GM18517 (cell line): ENCODE data around the gene SVOPL.
"Not testable (repeated sequence)": the region's sequence is repeated elsewhere in the genome, so short reads cannot be mapped to it uniquely, and the experiment has no call there.

Experiments used
- ATAC-seq: cut with Tn5 transposase; IDR thresholded peaks from one replicate; pipeline ENCODE4 v1.9.1; 2021; ENCODE audit warnings: mild to moderate bottlenecking, moderate library complexity; ENCODE audit not compliant: unreplicated experiment

Gene SVOPL

DNA sequence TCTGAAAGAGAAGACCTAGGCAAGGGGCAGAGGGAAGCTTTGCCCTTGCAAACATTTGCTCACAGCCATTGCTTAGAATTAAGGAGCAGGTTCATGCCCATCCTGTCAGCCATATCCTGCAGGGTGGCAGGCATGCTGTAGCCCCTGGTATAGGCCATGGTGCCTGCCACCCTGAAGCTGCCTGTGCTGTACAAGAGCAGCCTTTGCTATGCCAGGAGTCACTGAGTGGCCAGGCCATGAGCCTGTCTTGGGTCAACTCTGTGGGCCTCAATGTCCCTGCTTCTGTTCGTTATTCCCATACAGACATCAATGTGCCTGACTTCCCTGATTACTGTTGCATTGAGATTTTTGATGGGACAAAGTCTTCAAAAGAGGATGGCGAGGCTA, 368 bp upstream of the SVOPL start:
- ATAC-seq = no peak

DNA sequence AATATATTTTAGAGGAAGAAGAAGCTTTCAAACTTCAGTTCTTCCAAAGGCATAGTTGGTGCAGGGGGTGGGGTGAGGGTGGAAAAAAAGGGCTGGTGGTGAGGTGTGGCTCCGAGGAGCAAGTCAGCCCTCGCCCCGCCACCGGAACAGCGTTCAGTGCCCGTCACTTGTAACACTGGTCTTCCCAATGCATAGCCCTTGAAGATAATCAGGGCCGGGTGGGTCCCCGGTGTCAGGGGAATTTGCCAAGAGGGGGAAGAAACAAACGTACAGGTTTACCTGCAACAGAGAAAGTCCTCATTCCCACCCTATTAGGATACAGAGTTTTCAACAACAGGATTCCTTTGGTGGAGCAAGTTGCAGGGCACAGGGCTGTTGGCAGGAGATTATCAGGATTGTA, 1.5 kb downstream of the SVOPL start:
- no peak for ATAC-seq

DNA sequence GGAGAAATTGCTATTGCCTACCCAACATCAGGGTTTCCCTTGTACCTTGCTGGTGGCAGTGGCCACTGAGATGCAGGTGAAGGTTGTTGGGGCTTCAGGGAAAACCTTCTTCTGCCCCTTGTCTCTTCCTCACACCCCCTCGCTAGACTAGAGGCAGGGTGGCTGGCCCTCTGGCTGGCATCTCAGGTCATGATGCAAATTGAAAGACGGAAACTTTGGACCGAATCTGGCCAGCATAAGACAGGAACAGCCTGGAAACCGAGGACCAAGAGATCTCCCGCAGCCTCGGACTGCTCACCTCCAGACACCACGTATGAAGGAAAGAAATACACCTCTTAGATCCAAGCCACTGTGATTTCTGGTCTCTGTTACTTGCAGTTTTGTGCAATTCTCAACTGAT, 2.9 kb downstream of the SVOPL start:
- no peak for ATAC-seq

GRCh38 chr7:138697535-138698182, 3.5 kb downstream of the SVOPL start:
- no peak for ATAC-seq

GRCh38 chr7:138695776-138696175, 5.4 kb downstream of the SVOPL start:
- ATAC-seq = not testable (repeated sequence)

DNA sequence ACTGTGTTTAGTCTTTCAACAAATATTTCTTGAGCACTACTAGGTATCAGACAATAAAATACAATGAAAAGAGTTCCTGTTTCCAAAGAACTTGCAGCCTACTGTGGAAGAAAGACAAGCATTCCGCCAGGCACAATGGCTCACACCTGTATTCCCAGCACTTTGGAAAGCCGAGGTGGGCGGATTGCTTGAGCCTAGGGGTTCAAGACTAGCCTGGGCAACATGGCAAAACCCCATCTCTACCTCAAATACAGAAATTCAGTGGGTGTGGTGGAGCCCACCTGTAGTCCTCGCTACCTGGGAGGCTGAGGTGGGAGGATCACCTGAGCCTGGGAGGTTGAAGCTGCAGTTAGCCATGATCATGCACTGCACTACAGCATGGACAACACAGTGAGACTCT, 6.1 kb downstream of the SVOPL start:
- no peak for ATAC-seq

GRCh38 chr7:138691178-138691577, 10.0 kb downstream of the SVOPL start:
- no peak for ATAC-seq

GRCh38 chr7:138690495-138690894, 10.7 kb downstream of the SVOPL start:
- ATAC-seq = no peak

GRCh38 chr7:138688037-138688436, 13.1 kb downstream of the SVOPL start:
- ATAC-seq = not testable (repeated sequence)

GRCh38 chr7:138684340-138684739, 16.8 kb downstream of the SVOPL start:
- ATAC-seq = no peak

DNA sequence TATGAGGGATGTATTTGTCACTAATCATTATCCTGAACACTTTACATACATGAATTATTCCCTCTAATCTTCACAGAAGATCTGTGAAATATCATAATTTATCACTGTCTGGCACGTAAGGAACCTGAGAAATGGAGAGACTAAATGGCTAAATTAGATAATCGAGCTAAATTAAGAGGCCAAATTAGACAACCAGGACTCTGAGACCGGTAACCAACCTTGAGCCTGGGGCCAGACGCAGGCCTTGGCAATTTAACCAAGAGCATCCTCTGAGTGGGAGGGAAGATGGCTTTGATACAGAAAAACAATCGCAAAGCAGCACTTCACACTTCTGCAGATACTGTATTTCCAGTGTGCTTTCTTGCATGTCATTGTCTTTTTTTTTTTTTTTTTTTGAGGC, 21.4 kb downstream of the SVOPL start:
- no peak for ATAC-seq

DNA sequence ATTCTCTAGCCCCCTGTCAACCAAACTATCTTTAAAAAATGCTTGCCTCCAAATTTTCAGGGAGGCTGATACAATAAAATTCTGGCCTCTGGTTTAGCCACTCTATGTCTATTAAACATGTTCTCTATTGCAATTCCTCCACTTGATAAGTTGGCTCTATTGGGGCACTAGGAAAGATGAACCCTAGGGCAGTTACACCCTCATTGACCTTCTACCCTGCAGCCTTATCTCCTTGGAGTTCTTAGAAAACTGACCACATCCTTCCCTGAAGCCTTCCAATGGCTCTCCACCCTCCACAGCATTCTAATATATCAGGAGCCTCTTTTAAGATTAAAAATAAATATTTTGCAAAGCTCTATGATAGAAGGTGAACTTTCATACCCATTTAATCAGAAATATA, 30.6 kb downstream of the SVOPL start:
- no peak for ATAC-seq

GRCh38 chr7:138669364-138669763, 31.8 kb downstream of the SVOPL start:
- ATAC-seq = no peak

DNA sequence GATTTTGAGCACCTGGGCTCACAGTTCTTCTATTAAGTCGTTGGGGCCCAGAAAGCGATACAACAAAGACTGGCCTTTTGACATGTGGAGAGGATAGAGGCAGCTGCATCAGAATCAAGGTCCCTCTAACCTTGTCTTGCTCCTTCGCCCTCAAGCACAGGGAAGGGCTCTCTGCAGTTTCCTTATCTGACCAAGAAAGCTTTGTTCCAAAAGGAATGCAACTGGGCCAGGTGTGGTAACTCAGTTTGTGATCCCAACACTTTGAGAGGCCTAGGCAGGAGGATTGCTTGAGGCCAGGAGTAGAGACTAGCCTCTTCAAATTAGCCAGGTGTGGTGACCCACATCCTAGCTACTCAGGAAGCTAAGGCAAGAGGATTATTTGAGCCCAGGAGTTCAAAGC, 32.2 kb downstream of the SVOPL start:
- no peak for ATAC-seq

DNA sequence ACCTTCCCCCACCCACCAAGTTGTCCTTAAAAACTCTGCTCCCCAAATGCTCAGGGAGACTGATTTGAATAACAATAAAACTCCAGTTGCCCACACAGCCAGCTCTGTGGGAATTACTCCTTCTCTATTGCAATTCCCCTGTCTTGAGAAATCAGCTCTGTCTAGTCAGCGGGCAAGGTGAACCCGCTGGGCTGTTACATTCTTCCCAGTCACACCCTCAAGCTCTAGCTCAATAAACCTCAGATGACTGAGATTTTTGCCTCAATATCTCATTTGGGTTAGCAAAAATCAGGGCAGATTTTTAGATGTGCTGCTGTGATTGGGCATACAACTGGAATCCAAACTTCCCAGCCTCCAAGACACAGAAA, 32.9 kb downstream of the SVOPL start:
- no peak for ATAC-seq

GRCh38 chr7:138667535-138668228, 33.5 kb downstream of the SVOPL start:
- ATAC-seq = no peak

GRCh38 chr7:138666385-138666784, 34.8 kb downstream of the SVOPL start:
- no peak for ATAC-seq

GRCh38 chr7:138665669-138666140, 35.5 kb downstream of the SVOPL start:
- no peak for ATAC-seq

DNA sequence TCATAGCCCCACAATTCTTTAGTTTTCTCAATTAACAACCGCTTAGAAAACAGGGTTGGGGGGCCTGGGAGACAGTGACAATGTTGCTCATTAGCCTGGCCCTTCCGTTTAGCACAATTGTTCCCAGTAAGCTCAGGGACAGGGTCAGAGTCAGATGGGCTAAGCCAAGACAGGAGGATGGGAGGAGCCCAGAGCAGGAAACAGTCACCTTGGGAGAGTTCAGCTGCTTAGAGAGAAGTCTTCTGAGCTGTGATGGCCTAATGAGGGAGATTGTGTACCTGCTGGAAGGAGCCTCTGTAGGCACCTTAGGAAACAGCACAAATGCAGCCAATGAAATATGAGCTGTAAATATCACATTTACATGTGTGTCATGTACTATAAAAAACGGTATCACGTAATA, 35.9 kb downstream of the SVOPL start:
- no peak for ATAC-seq

- no peak for ATAC-seq
These were observed 37.1 kb downstream of the SVOPL start for GRCh38 chr7:138663725-138664710.

GRCh38 chr7:138662991-138663320, 38.2 kb downstream of the SVOPL start:
- no peak for ATAC-seq
